GM18868 (cell line): ENCODE data around the gene IL1A.

Experiments used
- ATAC-seq: cut with Tn5 transposase; IDR thresholded peaks from one replicate; pipeline ENCODE4 v1.9.1; 2021; ENCODE audit warnings: mild to moderate bottlenecking, moderate library complexity; ENCODE audit not compliant: unreplicated experiment

Gene IL1A

GRCh38 chr2:112728029-112728362 is 56.3 kb downstream of the IL1A start:
- no peak for ATAC-seq

GRCh38 chr2:112727276-112728028 is 56.8 kb downstream of the IL1A start:
- no peak for ATAC-seq

GRCh38 chr2:112726487-112727190 is 57.7 kb downstream of the IL1A start:
- ATAC-seq, result peak; percentile 76

- ATAC-seq, result peak; percentile 34
These were observed 58.5 kb downstream of the IL1A start for GRCh38 chr2:112725545-112726457.

GRCh38 chr2:112724591-112725525 is 59.4 kb downstream of the IL1A start:
- no peak for ATAC-seq

- no peak for ATAC-seq
These were observed 60.3 kb downstream of the IL1A start for GRCh38 chr2:112723995-112724394.
